ENCODE results near the gene DISP3. TPM values are rescaled to one million over a fixed set of nuclear protein-coding genes. Genes with fewer than 3 reads are reported as not detected.

Gene DISP3
- total RNA-seq, 2 experiments from 2014 or later: 0.97 to 1.7 TPM

DNA sequence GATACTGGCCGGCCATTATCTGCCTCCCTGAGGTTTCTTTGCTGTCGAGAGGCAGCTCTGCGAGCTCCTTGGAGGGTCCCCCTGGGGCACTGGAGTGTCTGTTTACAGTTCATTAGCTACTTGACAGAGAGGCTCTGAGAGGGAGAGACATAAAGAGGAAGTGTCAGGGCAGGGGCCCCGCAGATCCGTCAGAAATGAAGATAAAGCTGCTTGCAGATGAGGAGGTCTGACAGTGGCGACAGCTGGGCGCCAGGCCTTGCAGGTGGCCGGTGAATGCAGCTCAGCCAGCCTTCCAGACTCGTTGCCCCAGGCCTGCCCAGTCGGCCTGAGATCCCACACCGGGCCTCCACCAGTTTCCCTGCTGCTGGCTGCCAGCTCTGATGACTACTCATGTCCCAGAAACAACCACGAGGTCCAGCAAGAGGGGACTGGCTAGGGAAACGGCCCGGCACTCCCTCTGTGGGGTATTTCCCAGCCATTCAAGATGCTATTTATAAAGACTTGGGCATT lies 84.7 kb downstream of the DISP3 start:
- no peaks in the 10 kb centered on the region for H4K20me1 ChIP-seq (ENCODE audit: insufficient read depth, low read length)
- POLR2A ChIA-PET: no interaction called here
- no peaks in the 10 kb centered on the region for H3K9me3 ChIP-seq (ENCODE audit: low read length)
- peaks cover 24% of the 10 kb centered on the region for H3K4me1 ChIP-seq (ENCODE audit: insufficient read depth, low read length, poor library complexity, severe bottlenecking)
- H3K27ac ChIP-seq (ENCODE audit: low read depth, low read length, poor library complexity, severe bottlenecking): no peak overlapping the region
- CTCF ChIA-PET (ENCODE audit: unreplicated experiment): interaction anchor here (0.8 kb wide), 1 partner anchor 188 kb away, joined by 3 read pairs; no protein-coding TSS in a partner anchor
- intact Hi-C loops (cut with micrococcal nuclease; ENCODE audit: unreplicated experiment): loop anchor here (10.0 kb wide), 1 partner anchor 81 kb away; no protein-coding TSS in a partner anchor
- BruUV-seq (replicated peaks): no TSS peak
- H3K79me2 ChIP-seq (ENCODE audit: insufficient read depth, low read depth, low read length): no peaks in the 10 kb centered on the region
- H3K36me3 ChIP-seq (ENCODE audit: insufficient read depth, low read length): no peaks in the 10 kb centered on the region
- no peaks in the 10 kb centered on the region for H3K9me2 ChIP-seq (ENCODE audit: insufficient read depth, low read length)
- H3K4me2 ChIP-seq (ENCODE audit: low read length): peak overlapping the region; percentile 25
- H3K4me3 ChIP-seq (ENCODE audit: low read depth, low read length, poor library complexity, severe bottlenecking): no peak overlapping the region
- H2AFZ ChIP-seq (ENCODE audit: low read length): no peak overlapping the region
- peak; percentile 71 for DNase-seq (ENCODE audit: low spot score)
- TF ChIP-seq, protein P1, sequence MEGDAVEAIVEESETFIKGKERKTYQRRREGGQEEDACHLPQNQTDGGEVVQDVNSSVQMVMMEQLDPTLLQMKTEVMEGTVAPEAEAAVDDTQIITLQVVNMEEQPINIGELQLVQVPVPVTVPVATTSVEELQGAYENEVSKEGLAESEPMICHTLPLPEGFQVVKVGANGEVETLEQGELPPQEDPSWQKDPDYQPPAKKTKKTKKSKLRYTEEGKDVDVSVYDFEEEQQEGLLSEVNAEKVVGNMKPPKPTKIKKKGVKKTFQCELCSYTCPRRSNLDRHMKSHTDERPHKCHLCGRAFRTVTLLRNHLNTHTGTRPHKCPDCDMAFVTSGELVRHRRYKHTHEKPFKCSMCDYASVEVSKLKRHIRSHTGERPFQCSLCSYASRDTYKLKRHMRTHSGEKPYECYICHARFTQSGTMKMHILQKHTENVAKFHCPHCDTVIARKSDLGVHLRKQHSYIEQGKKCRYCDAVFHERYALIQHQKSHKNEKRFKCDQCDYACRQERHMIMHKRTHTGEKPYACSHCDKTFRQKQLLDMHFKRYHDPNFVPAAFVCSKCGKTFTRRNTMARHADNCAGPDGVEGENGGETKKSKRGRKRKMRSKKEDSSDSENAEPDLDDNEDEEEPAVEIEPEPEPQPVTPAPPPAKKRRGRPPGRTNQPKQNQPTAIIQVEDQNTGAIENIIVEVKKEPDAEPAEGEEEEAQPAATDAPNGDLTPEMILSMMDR (conservative IDR thresholded peaks at IDR 0.05; ENCODE audit: low read length): no peak
- TF ChIP-seq EZH2phosphoT487 (IDR thresholded peaks at IDR 0.05; ENCODE audit: borderline replicate concordance, low read depth, low read length): no peak

- Histone ChIP-seq H3K9me2 (ENCODE audit: insufficient read depth, low read length) (no peaks in the 10 kb centered on the region), H3K36me3 (ENCODE audit: insufficient read depth, low read length) (no peaks in the 10 kb centered on the region), H3K27ac (ENCODE audit: low read depth, low read length, poor library complexity, severe bottlenecking) (no peak overlapping the region), H2AFZ (ENCODE audit: low read length) (no peak overlapping the region), H3K4me1 (ENCODE audit: insufficient read depth, low read length, poor library complexity, severe bottlenecking) (peaks cover 24% of the 10 kb centered on the region), H3K9me3 (ENCODE audit: low read length) (no peaks in the 10 kb centered on the region), H4K20me1 (ENCODE audit: insufficient read depth, low read length) (no peaks in the 10 kb centered on the region), H3K4me3 (ENCODE audit: low read depth, low read length, poor library complexity, severe bottlenecking) (no peak overlapping the region), H3K4me2 (ENCODE audit: low read length) (no peak overlapping the region), H3K79me2 (ENCODE audit: insufficient read depth, low read depth, low read length) (no peaks in the 10 kb centered on the region)
- CTCF ChIA-PET (ENCODE audit: unreplicated experiment): interaction anchor here (0.8 kb wide), 1 partner anchor 189 kb away, joined by 3 read pairs; no protein-coding TSS in a partner anchor
- no TSS peak for BruUV-seq (replicated peaks)
- POLR2A ChIA-PET: interaction anchor here (0.9 kb wide), 1 partner anchor 1343 kb away, joined by 3 read pairs; no protein-coding TSS in a partner anchor
- no peak for DNase-seq (ENCODE audit: low spot score)
- TF ChIP-seq, protein P1 (conservative IDR thresholded peaks at IDR 0.05; ENCODE audit: low read length): no peak
- no peak for TF ChIP-seq EZH2phosphoT487 (IDR thresholded peaks at IDR 0.05; ENCODE audit: borderline replicate concordance, low read depth, low read length)
- intact Hi-C loops (cut with micrococcal nuclease; ENCODE audit: unreplicated experiment): loop anchor here (10.0 kb wide), 1 partner anchor 81 kb away; no protein-coding TSS in a partner anchor
Measured at GRCh38 chr1:11564237-11564636, 85.3 kb downstream of the DISP3 start.
